ENCODE measurements around the gene PSMD10. TPM values are rescaled to one million over a fixed set of nuclear protein-coding genes. Genes with fewer than 3 reads are reported as not detected.

PSMD10 gene
- total RNA-seq: 88.3 and 91.2 TPM in 2 replicates

GRCh38 chrX:108091264-108091877 lies at the start of gene PSMD10, which contains the start of gene ATG4A:
Gene PSMD10 (minus strand): TSS chrX:108091542. CDS start chrX:108091520, 22 bp downstream.
Gene ATG4A (plus strand): TSS chrX:108091778. CDS start chrX:108091827, 49 bp downstream.

DNA sequence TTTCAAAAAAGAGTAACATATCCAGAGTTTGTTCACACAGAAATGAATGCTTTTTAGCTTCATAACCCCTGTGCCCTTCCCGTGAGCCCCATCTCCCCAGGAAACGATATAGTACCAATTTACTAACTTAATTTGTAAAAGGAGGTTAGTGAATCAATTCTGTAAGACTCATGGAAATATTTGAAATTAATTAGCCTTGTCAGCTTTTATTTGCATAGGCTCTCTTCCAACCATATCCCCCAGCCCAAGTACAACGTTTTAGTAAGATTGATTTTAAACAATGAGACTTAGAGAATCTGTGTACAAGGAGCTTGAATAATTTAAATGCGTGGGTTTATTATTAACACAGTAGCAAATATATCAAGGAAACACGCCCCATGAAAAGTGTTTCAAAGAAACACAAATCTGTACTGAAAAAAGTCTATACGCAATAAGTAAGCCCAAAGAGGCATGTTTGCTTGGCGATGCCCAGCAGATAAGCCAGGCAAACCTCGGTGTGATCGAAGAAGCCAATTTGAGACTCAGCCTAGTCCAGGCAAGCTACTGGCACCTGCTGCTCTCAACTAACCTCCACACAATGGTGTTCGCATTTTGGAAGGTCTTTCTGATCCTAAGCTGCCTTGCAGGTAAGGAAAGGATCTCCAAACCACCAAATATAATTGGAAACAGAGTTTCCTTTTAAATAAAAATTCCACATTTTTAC lies 46.6 kb downstream of the PSMD10 start, which contains the start of gene VSIG1:
Gene VSIG1 (plus strand): TSS at position 512 of the 703 bp plus-strand sequence. CDS start 66 bp downstream, at position 578.

Other genes starting within 250 kb of the PSMD10 start
- not detected in 2 replicates for gene TEX13B, start 109.2 kb downstream of the PSMD10 start, total RNA-seq
- under 0.01 TPM in 2 replicates for gene VSIG1, start 46.5 kb downstream of the PSMD10 start, total RNA-seq
- 15.8 and 15.9 TPM in 2 replicates for gene ATG4A, start 236 bp upstream of the PSMD10 start, total RNA-seq